HepG2 (cell line): Measurements from ENCODE around the gene SEMA7A. TPM values are rescaled to one million over a fixed set of nuclear protein-coding genes. Genes with fewer than 3 reads are reported as not detected.

Source experiments
- BRCA1 ChIP-seq: sonication (generic); formaldehyde crosslinking; IDR thresholded peaks from 2 replicates; pipeline ENCODE4 v1.4.0; 2020; ENCODE audit warnings: missing genetic modification reagents
- BRF2 ChIP-seq: sonication (generic); formaldehyde crosslinking; IDR thresholded peaks from 2 replicates; pipeline ENCODE4 v1.8.1; 2022; ENCODE audit warnings: mild to moderate bottlenecking, missing genetic modification reagents
- CC2D1A ChIP-seq: sonication (generic); formaldehyde crosslinking; IDR thresholded peaks from 2 replicates; pipeline ENCODE4 v1.8.1; 2023; ENCODE audit warnings: mild to moderate bottlenecking, missing genetic modification reagents
- CEBPB ChIP-seq: IDR thresholded peaks from 2 replicates; pipeline ENCODE4 v1.6.1; 2011; ENCODE audit warnings: low read depth, low read length, improper control_type of control experiment, borderline replicate concordance
- CENPX ChIP-seq: sonication (generic); formaldehyde crosslinking; IDR thresholded peaks from 2 replicates; pipeline ENCODE4 v1.9.0; 2021; ENCODE audit warnings: mild to moderate bottlenecking, missing genetic modification reagents, moderate library complexity
- CREBL2 ChIP-seq: sonication (generic); formaldehyde crosslinking; IDR thresholded peaks from 2 replicates; pipeline ENCODE4 v1.8.1; 2023; ENCODE audit warnings: missing genetic modification reagents, mild to moderate bottlenecking, borderline replicate concordance
- MAF1 ChIP-seq: sonication (generic); formaldehyde crosslinking; IDR thresholded peaks from 2 replicates; pipeline ENCODE4 v1.5.0; 2020; ENCODE audit warnings: missing genetic modification reagents, borderline replicate concordance
- MED1 ChIP-seq: sonication (generic); formaldehyde crosslinking; IDR thresholded peaks from 2 replicates; pipeline ENCODE4 v1.4.0; 2020; ENCODE audit warnings: missing genetic modification reagents
- NCOA1 ChIP-seq: sonication (generic); formaldehyde crosslinking; IDR thresholded peaks from 2 replicates; pipeline ENCODE4 v1.9.0; 2021; ENCODE audit warnings: missing genetic modification reagents
- RNF2 ChIP-seq: fragments of 450-650 bp; conservative IDR thresholded peaks from 2 replicates; pipeline ENCODE4 v1.6.1; 2016; ENCODE audit warnings: low read depth
- RXRB ChIP-seq: IDR thresholded peaks from 2 replicates; pipeline ENCODE4 v1.6.1; 2016; ENCODE audit warnings: borderline replicate concordance, missing genetic modification reagents, missing compliant biosample characterization
- SCMH1 ChIP-seq: sonication (generic); formaldehyde crosslinking; IDR thresholded peaks from 2 replicates; pipeline ENCODE4 v1.9.0; 2021; ENCODE audit warnings: missing genetic modification reagents, mild to moderate bottlenecking, borderline replicate concordance
- TMF1 ChIP-seq: sonication (generic); formaldehyde crosslinking; IDR thresholded peaks from 2 replicates; pipeline ENCODE4 v1.8.1; 2022; ENCODE audit warnings: low read depth, missing genetic modification reagents
- TP53 ChIP-seq: sonication (generic); formaldehyde crosslinking; conservative IDR thresholded peaks from 2 replicates; pipeline ENCODE4 v1.4.0; 2020; ENCODE audit warnings: missing genetic modification reagents
- WIZ ChIP-seq: sonication (generic); formaldehyde crosslinking; IDR thresholded peaks from 2 replicates; pipeline ENCODE4 v1.5.1; 2020; ENCODE audit warnings: mild to moderate bottlenecking, missing genetic modification reagents
- ZBTB34 ChIP-seq: sonication (generic); formaldehyde crosslinking; IDR thresholded peaks from 2 replicates; pipeline ENCODE4 v1.8.0; 2022; ENCODE audit warnings: mild to moderate bottlenecking, missing genetic modification reagents
- ZNF10 ChIP-seq: sonication (generic); formaldehyde crosslinking; IDR thresholded peaks from 2 replicates; pipeline ENCODE4 v1.4.0; 2020; ENCODE audit warnings: mild to moderate bottlenecking, low read depth, missing genetic modification reagents, borderline replicate concordance
- ZNF275 ChIP-seq: sonication (generic); formaldehyde crosslinking; IDR thresholded peaks from 2 replicates; pipeline ENCODE4 v1.8.0; 2022; ENCODE audit warnings: missing genetic modification reagents, mild to moderate bottlenecking, inconsistent platforms, borderline replicate concordance
- ZNF282 ChIP-seq: fragments of 450-650 bp; IDR thresholded peaks from 2 replicates; pipeline ENCODE4 v1.6.1; 2018; ENCODE audit not compliant: partially characterized antibody
- ZNF34 ChIP-seq: sonication (generic); formaldehyde crosslinking; IDR thresholded peaks from 2 replicates; pipeline ENCODE4 v1.4.0; 2020; ENCODE audit warnings: mild to moderate bottlenecking, missing genetic modification reagents, borderline replicate concordance
- ZNF432 ChIP-seq: sonication (generic); formaldehyde crosslinking; IDR thresholded peaks from 2 replicates; pipeline ENCODE4 v1.5.0; 2020; ENCODE audit warnings: missing genetic modification reagents, mild to moderate bottlenecking, borderline replicate concordance
- ZNF441 ChIP-seq: sonication (generic); formaldehyde crosslinking; IDR thresholded peaks from 2 replicates; pipeline ENCODE4 v1.7.0; 2021; ENCODE audit warnings: missing genetic modification reagents, borderline replicate concordance
- ZNF563 ChIP-seq: sonication (generic); formaldehyde crosslinking; IDR thresholded peaks from 2 replicates; pipeline ENCODE4 v1.8.0; 2022; ENCODE audit warnings: mild to moderate bottlenecking, moderate library complexity, missing genetic modification reagents
- ZNF598 ChIP-seq: sonication (generic); formaldehyde crosslinking; IDR thresholded peaks from 2 replicates; pipeline ENCODE4 v1.5.1; 2020; ENCODE audit warnings: mild to moderate bottlenecking, missing genetic modification reagents, borderline replicate concordance
- ZNF83 ChIP-seq: sonication (generic); formaldehyde crosslinking; IDR thresholded peaks from 2 replicates; pipeline ENCODE4 v1.4.0; 2020; ENCODE audit warnings: missing genetic modification reagents, mild to moderate bottlenecking, borderline replicate concordance
- ZNF878 ChIP-seq: sonication (generic); formaldehyde crosslinking; IDR thresholded peaks from 2 replicates; pipeline ENCODE4 v1.8.1; 2023; ENCODE audit warnings: mild to moderate bottlenecking, missing genetic modification reagents, moderate library complexity
- polyA plus RNA-seq, 8 experiments: library from polyadenylated mRNA; depleted of rRNA in 3 of 8; stranded (reverse) in 7 of 8; unstranded in 1 of 8; fragments of >200 nt; fragmentation: Illumina TruSeq in 4 of 8; extraction: Trizol in 4 of 8; gene quantifications; 2 replicates each; pipeline versions ENCODE4 v1.2.1 to v1.2.3, GENCODE V29; 2011 to 2016; ENCODE audit warnings: low read depth in 4 of 8, missing spikeins in 1 of 8, mixed read lengths in 1 of 8; ENCODE audit not compliant: insufficient read depth in 1 of 8
- total RNA-seq, 5 experiments: library from RNA; depleted of rRNA; stranded (reverse); fragments of >200 nt; fragmentation: Illumina TruSeq; extraction: Trizol; gene quantifications; 2 replicates each; pipeline ENCODE4 v1.2.3, GENCODE V29; 2016; ENCODE audit warnings: low read depth in 1 of 5
- TF ChIP-seq, protein P1 (sequence below): sonication (generic); formaldehyde crosslinking; IDR thresholded peaks from 2 replicates; pipeline ENCODE4 v1.4.0; 2020; ENCODE audit warnings: missing genetic modification reagents

The SEMA7A gene
- total and polyA plus RNA-seq, 2 of the 13 experiments (the other 11 are each of a cell fraction or from before 2014, with no cell fraction given): 9.0 to 15.8 TPM

- TF ChIP-seq BRF2 (CRISPR knock-in tag) (no peak), ZNF282 (no peak), TMF1 (0 out of 2 replicates have a peak, but pooled peaks have one; percentile 55), MAF1 (CRISPR knock-in tag) (no peak), MED1 (CRISPR knock-in tag) (peak; percentile 48), ZBTB34 (0 out of 2 replicates have a peak, but pooled peaks have one; percentile 24), ZNF563 (CRISPR knock-in tag) (peak; percentile 60; the same call in 1 of the 2 replicates), CENPX (CRISPR knock-in tag) (no peak), RXRB (CRISPR knock-in tag) (no peak), NCOA1 (CRISPR knock-in tag) (no peak), ZNF441 (peak; percentile 63; the same call in 1 of the 2 replicates), RNF2 (0 out of 2 replicates have a peak, but pooled peaks have one; percentile 32), BRCA1 (CRISPR knock-in tag) (no peak), CC2D1A (CRISPR knock-in tag) (no peak), CREBL2 (CRISPR knock-in tag) (no peak), ZNF275 (CRISPR knock-in tag) (no peak), ZNF598 (CRISPR knock-in tag) (no peak), ZNF878 (CRISPR knock-in tag) (no peak), SCMH1 (CRISPR knock-in tag) (no peak), CEBPB (no peak), TP53 (CRISPR knock-in tag) (no peak), ZNF34 (CRISPR knock-in tag) (0 out of 2 replicates have a peak, but pooled peaks have one; percentile 13), ZNF83 (CRISPR knock-in tag) (no peak), ZNF10 (no peak), WIZ (CRISPR knock-in tag) (no peak), ZNF432 (no peak)
- TF ChIP-seq, protein P1, sequence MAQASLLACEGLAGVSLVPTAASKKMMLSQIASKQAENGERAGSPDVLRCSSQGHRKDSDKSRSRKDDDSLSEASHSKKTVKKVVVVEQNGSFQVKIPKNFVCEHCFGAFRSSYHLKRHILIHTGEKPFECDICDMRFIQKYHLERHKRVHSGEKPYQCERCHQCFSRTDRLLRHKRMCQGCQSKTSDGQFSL (CRISPR knock-in tag): 0 out of 2 replicates have a peak, but pooled peaks have one; percentile 43
Measured at GRCh38 chr15:74433592-74434262, at the start of gene SEMA7A (continued).
